Measurements from ENCODE around the gene TUT4. TPM values are rescaled to one million over a fixed set of nuclear protein-coding genes. Genes with fewer than 3 reads are reported as not detected.

Gene TUT4
- total RNA-seq, 1 donor, result 44.2 TPM

- DNase-seq (ENCODE audit: insufficient read length, low spot score, missing footprints), result no peak
- H3K27ac ChIP-seq (ENCODE audit: low read depth, low read length), result no peak overlapping the region
- H3K4me2 ChIP-seq (ENCODE audit: insufficient read depth, low read length), result no peak overlapping the region
- H3K9me3 ChIP-seq (ENCODE audit: low read depth, low read length), result no peaks in the 10 kb centered on the region
- H3K79me2 ChIP-seq (ENCODE audit: insufficient read depth, low read length), result no peaks in the 10 kb centered on the region
- H3K27me3 ChIP-seq (ENCODE audit: insufficient read depth, low read length), result no peaks in the 10 kb centered on the region
- H3K4me1 ChIP-seq (ENCODE audit: insufficient read depth, low read length), result no peaks in the 10 kb centered on the region
- no peaks in the 10 kb centered on the region for H4K20me1 ChIP-seq (ENCODE audit: insufficient read depth, low read length)
- peaks cover 30% of the 10 kb centered on the region for H3K36me3 ChIP-seq (ENCODE audit: insufficient read depth, low read length)
- H3K4me3 ChIP-seq (ENCODE audit: insufficient read depth, low read length), result no peak overlapping the region
- TF ChIP-seq CTCF (IDR thresholded peaks at IDR 0.05; ENCODE audit: extremely low read depth, low read depth, low read length), result no peak
- H2AFZ ChIP-seq (ENCODE audit: low read length), result no peak overlapping the region
These were observed 120.1 kb downstream of the TUT4 start for GRCh38 chr1:52432807-52433206.

- no peak overlapping the region for H3K27ac ChIP-seq (ENCODE audit: low read depth, low read length)
- no peaks in the 10 kb centered on the region for H4K20me1 ChIP-seq (ENCODE audit: insufficient read depth, low read length)
- H3K4me3 ChIP-seq (ENCODE audit: insufficient read depth, low read length), result no peak overlapping the region
- H3K9me3 ChIP-seq (ENCODE audit: low read depth, low read length), result no peaks in the 10 kb centered on the region
- H3K4me1 ChIP-seq (ENCODE audit: insufficient read depth, low read length), result peaks cover 28% of the 10 kb centered on the region
- H3K4me2 ChIP-seq (ENCODE audit: insufficient read depth, low read length), result no peak overlapping the region
- DNase-seq (ENCODE audit: insufficient read length, low spot score, missing footprints), result peak; percentile 19
- H3K27me3 ChIP-seq (ENCODE audit: insufficient read depth, low read length), result no peaks in the 10 kb centered on the region
- peaks cover 12% of the 10 kb centered on the region for H3K36me3 ChIP-seq (ENCODE audit: insufficient read depth, low read length)
- H3K79me2 ChIP-seq (ENCODE audit: insufficient read depth, low read length), result no peaks in the 10 kb centered on the region
- TF ChIP-seq CTCF (IDR thresholded peaks at IDR 0.05; ENCODE audit: extremely low read depth, low read depth, low read length), result no peak
- no peak overlapping the region for H2AFZ ChIP-seq (ENCODE audit: low read length)
These were observed 125.7 kb downstream of the TUT4 start for GRCh38 chr1:52427152-52427551.

GRCh38 chr1:52426371-52426770, 126.5 kb downstream of the TUT4 start:
- no peak overlapping the region for H3K4me3 ChIP-seq (ENCODE audit: insufficient read depth, low read length)
- H4K20me1 ChIP-seq (ENCODE audit: insufficient read depth, low read length), result no peaks in the 10 kb centered on the region
- H3K4me1 ChIP-seq (ENCODE audit: insufficient read depth, low read length), result peaks cover 28% of the 10 kb centered on the region
- peaks cover 12% of the 10 kb centered on the region for H3K36me3 ChIP-seq (ENCODE audit: insufficient read depth, low read length)
- no peaks in the 10 kb centered on the region for H3K9me3 ChIP-seq (ENCODE audit: low read depth, low read length)
- no peak overlapping the region for H3K4me2 ChIP-seq (ENCODE audit: insufficient read depth, low read length)
- no peaks in the 10 kb centered on the region for H3K79me2 ChIP-seq (ENCODE audit: insufficient read depth, low read length)
- no peaks in the 10 kb centered on the region for H3K27me3 ChIP-seq (ENCODE audit: insufficient read depth, low read length)
- no peak overlapping the region for H2AFZ ChIP-seq (ENCODE audit: low read length)
- peak overlapping the region; percentile 19 for H3K27ac ChIP-seq (ENCODE audit: low read depth, low read length)
- peak; percentile 22 for DNase-seq (ENCODE audit: insufficient read length, low spot score, missing footprints)
- no peak for TF ChIP-seq CTCF (IDR thresholded peaks at IDR 0.05; ENCODE audit: extremely low read depth, low read depth, low read length)

- no peaks in the 10 kb centered on the region for H3K9me3 ChIP-seq (ENCODE audit: low read depth, low read length)
- no peak overlapping the region for H3K27ac ChIP-seq (ENCODE audit: low read depth, low read length)
- H3K4me1 ChIP-seq (ENCODE audit: insufficient read depth, low read length), result peaks cover 28% of the 10 kb centered on the region
- H3K79me2 ChIP-seq (ENCODE audit: insufficient read depth, low read length), result no peaks in the 10 kb centered on the region
- no peak overlapping the region for H2AFZ ChIP-seq (ENCODE audit: low read length)
- no peak overlapping the region for H3K4me2 ChIP-seq (ENCODE audit: insufficient read depth, low read length)
- no peak for TF ChIP-seq CTCF (IDR thresholded peaks at IDR 0.05; ENCODE audit: extremely low read depth, low read depth, low read length)
- no peaks in the 10 kb centered on the region for H3K27me3 ChIP-seq (ENCODE audit: insufficient read depth, low read length)
- no peak overlapping the region for H3K4me3 ChIP-seq (ENCODE audit: insufficient read depth, low read length)
- H4K20me1 ChIP-seq (ENCODE audit: insufficient read depth, low read length), result no peaks in the 10 kb centered on the region
- no peak for DNase-seq (ENCODE audit: insufficient read length, low spot score, missing footprints)
- H3K36me3 ChIP-seq (ENCODE audit: insufficient read depth, low read length), result peaks cover 14% of the 10 kb centered on the region
These were observed 128.1 kb downstream of the TUT4 start for GRCh38 chr1:52424813-52425212.
